Mucosa of gallbladder (tissue), 1 donor: ENCODE data around the gene SRMS. TPM values are rescaled to one million over a fixed set of nuclear protein-coding genes. Genes with fewer than 3 reads are reported as not detected.
A peak's percentile ranks its signal among the peaks of the same experiment; 100 is the strongest.

Experiments used
- DNase-seq: peaks from one replicate; pipeline ENCODE4 v3.0.0-alpha.2; 2020; ENCODE audit warnings: low spot score
- total RNA-seq: library from RNA; stranded (reverse); gene quantifications from one replicate; pipeline ENCODE4 v1.2.1, GENCODE V29; 2021
- donor health status: DM: no; HTN: no; CAD: no.

The SRMS gene
- total RNA-seq, 1 donor from 2014 or later, result not detected

- no peak for DNase-seq
These were observed 44.0 kb downstream of the SRMS start for GRCh38 chr20:63503524-63503923.

GRCh38 chr20:63502671-63503172, 44.8 kb downstream of the SRMS start:
- no peak for DNase-seq

- DNase-seq, result no peak
These were observed 45.5 kb downstream of the SRMS start for GRCh38 chr20:63501818-63502670.

GRCh38 chr20:63500902-63501817, 46.4 kb downstream of the SRMS start:
- DNase-seq, result no peak

GRCh38 chr20:63500151-63500901, 47.2 kb downstream of the SRMS start:
- DNase-seq, result no peak

GRCh38 chr20:63499338-63499969, 48.1 kb downstream of the SRMS start:
- DNase-seq, result no peak

- DNase-seq, result no peak
These were observed 48.6 kb downstream of the SRMS start, which contains the start of gene EEF1A2 for GRCh38 chr20:63498960-63499337. EEF1A2 (minus strand) TSS chr20:63499083; CDS start chr20:63497763, 1,320 bp downstream.

GRCh38 chr20:63497946-63498935, 49.3 kb downstream of the SRMS start:
- peak; percentile 47 for DNase-seq

GRCh38 chr20:63497138-63497945, 50.2 kb downstream of the SRMS start:
- DNase-seq, result no peak

GRCh38 chr20:63496596-63497120, 50.9 kb downstream of the SRMS start:
- DNase-seq, result no peak

GRCh38 chr20:63495741-63496595, 51.6 kb downstream of the SRMS start:
- DNase-seq, result peak; percentile 65

- DNase-seq, result no peak
These were observed 52.3 kb downstream of the SRMS start for GRCh38 chr20:63495167-63495720.

GRCh38 chr20:63494420-63495166, 53.0 kb downstream of the SRMS start:
- DNase-seq, result no peak

- DNase-seq, result no peak
These were observed 53.5 kb downstream of the SRMS start for GRCh38 chr20:63494084-63494419.

- no peak for DNase-seq
These were observed 54.0 kb downstream of the SRMS start for GRCh38 chr20:63493563-63494020.

- no peak for DNase-seq
These were observed 54.6 kb downstream of the SRMS start for GRCh38 chr20:63492982-63493381.

- DNase-seq, result no peak
These were observed 55.0 kb downstream of the SRMS start for GRCh38 chr20:63492518-63492917.
